Measurements from ENCODE around the gene TCN2.
"Not testable (repeated sequence)": the region's sequence is repeated elsewhere in the genome, so short reads cannot be mapped to it uniquely, and the experiment has no call there.

Gene TCN2

GRCh38 chr22:30606455-30607299 is at the start of gene TCN2:
TCN2 (plus strand) TSS chr22:30607174; CDS start chr22:30607332, 158 bp downstream.
- DNase-seq: peak; percentile 59 to 63

GRCh38 chr22:30557243-30557642 is 49.7 kb upstream of the TCN2 start:
- DNase-seq: no peak

DNA sequence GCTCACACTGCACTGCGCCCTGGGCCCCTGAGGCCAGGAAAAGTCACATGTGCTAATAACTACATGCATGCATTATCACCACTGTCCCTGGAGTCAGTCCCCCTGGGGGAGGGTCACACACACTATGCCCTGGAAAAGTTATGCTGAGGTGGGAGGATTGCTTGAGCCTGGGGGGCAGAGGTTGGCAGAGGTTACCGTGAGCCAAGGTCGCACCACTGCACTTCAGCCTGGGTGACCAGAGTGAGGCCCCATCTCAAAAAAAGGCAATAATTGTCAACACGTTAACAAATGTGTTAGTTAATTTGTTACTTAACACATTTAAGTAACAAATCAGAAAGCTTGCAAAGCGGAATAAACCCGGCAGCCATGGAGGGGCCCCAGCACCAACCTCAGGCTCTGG is 47.1 kb upstream of the TCN2 start:
- no peak for DNase-seq

GRCh38 chr22:30560643-30561202 is 46.3 kb upstream of the TCN2 start:
- DNase-seq: peak; percentile 40 to 54

GRCh38 chr22:30561402-30562189 is 45.4 kb upstream of the TCN2 start:
- DNase-seq: no peak

DNA sequence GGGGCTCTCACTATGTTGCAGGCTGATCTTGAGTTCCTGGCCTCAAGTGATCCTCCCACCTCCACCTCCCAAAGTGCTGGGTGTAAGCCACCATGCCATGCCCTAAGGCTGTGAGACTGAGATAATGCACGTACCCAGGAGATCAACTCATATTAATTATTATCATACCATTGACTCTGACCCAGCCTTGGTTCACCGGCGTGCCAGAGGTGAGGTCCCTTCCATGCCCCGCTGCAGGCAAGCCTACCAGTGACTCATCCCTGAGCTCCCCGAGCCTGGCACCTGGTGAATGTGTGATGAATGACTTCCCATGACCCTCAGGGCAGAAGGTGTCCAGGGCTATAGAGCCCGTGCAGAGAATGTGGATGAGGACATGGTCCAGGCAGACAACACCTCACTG is 44.6 kb upstream of the TCN2 start:
- DNase-seq: no peak

- no peak for DNase-seq
These were observed 42.8 kb upstream of the TCN2 start for GRCh38 chr22:30564045-30564760.

DNA sequence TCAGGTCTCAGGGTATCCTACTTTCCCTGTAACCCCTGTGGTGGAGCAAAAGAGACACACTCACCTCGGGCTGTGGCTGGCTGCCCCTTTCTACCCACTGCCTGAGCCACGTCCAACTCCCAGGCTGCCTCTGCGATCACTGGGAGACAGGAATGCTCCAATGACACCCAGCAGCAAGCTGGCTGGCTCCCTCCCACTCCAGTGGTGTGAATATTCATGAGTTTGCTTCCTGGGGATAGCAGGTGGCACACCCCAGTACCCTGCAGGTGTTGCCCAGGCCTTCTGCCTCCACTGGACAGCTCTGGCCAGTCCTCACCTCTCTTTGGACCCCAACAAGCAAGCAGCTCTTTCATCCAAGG is 42.2 kb upstream of the TCN2 start:
- DNase-seq: no peak

DNA sequence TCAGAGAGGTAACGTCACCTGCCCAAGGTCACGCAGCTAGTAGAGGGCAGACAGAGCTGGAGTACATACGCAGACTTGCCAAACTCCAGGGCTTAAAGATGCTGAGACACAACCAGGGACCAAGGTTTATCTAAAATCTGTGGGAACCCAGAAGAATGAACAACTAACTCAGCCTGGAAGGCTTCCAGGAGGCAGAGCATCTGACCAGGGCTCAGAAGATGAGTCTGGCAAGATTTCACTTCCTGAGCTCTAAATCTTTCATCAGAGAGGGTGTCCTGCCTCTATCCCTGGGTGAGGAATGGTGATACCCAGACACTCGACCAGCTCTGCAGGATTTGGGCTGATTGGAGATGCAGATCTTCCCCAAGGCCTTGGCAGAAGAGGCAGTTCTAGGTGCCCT is 41.6 kb upstream of the TCN2 start:
- no peak for DNase-seq

- DNase-seq: no peak
These were observed 40.8 kb upstream of the TCN2 start for GRCh38 chr22:30566125-30566524.

GRCh38 chr22:30567277-30567676 is 39.7 kb upstream of the TCN2 start:
- not testable (repeated sequence) for DNase-seq

GRCh38 chr22:30568137-30568805 is 38.7 kb upstream of the TCN2 start:
- no peak for DNase-seq

GRCh38 chr22:30569674-30570202 is 37.2 kb upstream of the TCN2 start:
- DNase-seq: no peak

GRCh38 chr22:30572210-30572609 is 34.8 kb upstream of the TCN2 start:
- no peak for DNase-seq

GRCh38 chr22:30572840-30573593 is 34.0 kb upstream of the TCN2 start:
- DNase-seq: no peak

GRCh38 chr22:30573594-30574094 is 33.3 kb upstream of the TCN2 start:
- DNase-seq: no peak

DNA sequence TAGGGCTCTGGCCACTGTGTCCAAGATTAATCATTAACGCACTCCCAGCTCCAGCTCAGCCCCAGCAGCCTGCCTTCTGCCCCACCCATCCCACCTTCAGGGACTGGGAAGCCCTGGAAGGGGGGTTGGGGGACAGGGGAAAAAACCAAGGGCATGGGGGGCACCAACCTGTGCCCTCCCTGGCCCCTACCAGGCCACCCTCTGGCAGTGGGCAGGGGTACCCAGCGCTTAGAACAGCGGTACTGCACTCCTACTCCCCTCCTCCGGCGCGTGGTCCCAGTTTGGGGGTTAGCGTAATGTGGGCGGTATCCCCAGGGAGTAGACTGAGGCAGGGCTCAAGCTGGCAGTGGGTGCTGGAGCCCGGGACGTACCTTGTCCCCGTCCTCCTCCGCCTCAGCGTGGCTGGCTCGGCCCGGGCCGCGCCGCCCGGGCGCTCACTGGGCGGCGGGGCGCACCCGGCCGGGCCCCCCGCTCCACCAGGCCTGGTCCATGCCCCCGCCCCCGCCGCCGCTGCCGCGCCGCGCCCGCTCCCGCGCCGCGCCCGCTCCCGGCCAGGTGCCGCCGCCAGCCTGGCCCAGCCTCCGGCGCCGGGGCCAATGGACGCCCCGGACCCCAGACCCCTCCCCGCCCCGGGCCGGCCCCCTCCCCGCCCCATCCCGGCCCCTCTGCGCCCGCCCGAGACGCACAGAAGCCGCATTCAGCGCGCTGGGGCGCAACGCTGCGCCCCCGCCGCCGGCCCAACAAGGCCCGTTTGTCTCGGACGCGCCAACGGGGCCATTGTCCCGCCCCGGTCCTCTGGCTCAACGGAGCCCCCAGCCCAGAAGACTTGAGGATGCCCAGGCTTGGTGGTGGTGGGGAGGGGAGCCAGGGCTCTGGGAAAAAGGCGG is 32.6 kb upstream of the TCN2 start, which contains the start of gene GAL3ST1:
GAL3ST1 (minus strand) TSS at position 571 of the 887 bp plus-strand sequence. CDS start 17,273 bp downstream, outside the sequence.
- peak in 1 of 2 experiments; percentile 22 for DNase-seq

DNA sequence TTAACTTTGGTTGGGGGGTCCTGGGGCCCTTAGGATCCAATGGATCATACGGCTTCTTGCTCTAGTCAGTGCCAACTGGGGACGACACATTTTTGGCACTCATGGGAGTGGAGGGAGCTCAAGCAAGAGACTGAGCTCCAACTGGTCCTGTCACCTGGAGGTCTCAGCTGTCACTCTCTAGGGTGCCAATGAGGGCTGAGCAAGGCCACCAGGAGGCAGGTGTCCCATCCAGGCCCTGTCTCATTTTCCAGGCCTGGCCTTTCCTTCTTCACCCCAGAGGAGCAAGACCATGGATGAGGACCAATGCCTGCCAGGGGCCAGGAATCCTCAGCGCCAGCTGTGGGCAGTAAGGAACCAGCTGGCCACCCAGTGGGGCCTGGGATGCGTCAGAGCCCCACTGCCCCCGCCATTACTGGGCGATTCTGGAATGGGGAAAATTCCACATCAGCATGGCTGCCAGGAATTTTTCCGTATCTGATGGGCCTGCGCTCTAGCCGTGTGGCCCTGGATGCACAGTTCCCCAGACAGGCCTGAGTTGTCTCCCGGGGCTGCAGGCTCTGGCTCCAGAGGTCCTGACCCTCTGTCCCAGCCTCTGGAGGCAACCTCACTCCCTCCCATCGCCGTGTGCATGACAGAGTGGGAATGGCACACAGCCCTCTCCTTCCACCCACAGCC is 31.8 kb upstream of the TCN2 start:
- DNase-seq: peak in 1 of 2 experiments; percentile 27

DNA sequence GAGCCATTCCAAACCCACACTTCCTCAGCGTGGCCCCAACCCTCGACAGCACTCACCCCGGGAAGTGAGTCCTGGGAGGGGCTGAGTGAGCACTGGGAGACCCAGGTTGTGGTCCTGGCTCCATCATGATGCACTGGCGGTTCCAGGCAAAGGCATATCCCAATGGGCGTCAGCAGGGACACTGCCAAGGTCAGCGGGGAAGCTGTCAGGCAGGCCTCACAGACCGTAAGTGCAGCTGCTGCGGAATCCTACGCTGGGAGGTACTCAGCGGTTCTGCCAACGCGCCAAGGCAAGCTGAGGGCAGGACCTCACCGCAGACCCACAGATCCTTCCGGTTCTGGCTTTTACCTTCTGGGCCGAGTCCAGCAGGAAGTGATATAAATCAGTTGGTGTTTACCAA is 31.1 kb upstream of the TCN2 start:
- DNase-seq: no peak

Measured in activated T-cell treated with anti-CD3 and anti-CD28 coated beads, Interleukin-2, amount 50 U/mL, for 48 hours (primary cell).